Vagina (tissue), 2 donors: ENCODE data around the gene BET1.

Source experiments
- POLR2A ChIP-seq, 2 donors: fragments of 450-650 bp; IDR thresholded peaks; one replicate each; pipeline ENCODE4 v1.6.1; 2017; ENCODE audit warnings: antibody characterized with exemption in 2 of 2, mild to moderate bottlenecking in 2 of 2, moderate library complexity in 2 of 2
- TF ChIP-seq, protein P1 (sequence below), 3 experiments: fragments of 450-650 bp in 2 of 3; fragments of 200-600 bp in 1 of 3; sonication (generic) in 1 of 3; IDR thresholded peaks; one replicate each; pipeline ENCODE4 v1.5.1; 2017 to 2019; ENCODE audit warnings: antibody characterized with exemption in 3 of 3, mild to moderate bottlenecking in 2 of 3, moderate library complexity in 2 of 3

DNA sequence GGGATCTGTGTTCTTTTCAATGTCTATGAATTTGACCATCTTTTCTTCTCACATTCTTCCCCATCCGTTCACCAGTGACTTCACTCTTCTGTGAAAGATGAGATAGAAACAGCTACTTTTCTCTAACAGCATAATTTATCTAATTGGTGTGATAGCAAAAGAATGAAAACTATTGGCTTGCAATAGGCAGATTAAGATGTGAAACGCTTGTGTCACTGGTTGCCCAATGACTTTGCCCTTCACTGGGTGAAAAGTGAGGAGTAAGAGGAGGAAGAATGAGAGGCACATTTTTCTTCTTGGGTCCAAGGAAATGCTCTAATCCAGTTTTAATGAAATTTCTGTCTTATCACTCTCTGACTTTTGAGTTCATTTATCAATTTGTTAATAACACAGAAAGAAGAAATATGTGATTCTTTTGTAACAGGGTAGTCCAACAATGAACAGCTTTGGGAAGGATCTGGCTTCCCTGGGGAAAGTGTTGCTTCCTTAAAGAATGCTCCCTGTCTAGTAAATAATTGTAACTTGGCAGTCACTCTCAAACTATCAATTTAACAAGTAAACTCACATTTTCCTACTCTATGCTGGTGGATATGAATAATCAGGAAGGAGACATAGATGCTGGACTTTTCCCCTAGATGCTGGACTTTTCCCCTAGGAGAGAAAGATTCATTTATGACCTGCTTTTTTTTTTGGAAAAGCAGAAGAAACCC is 35.1 kb downstream of the BET1 start:
- TF ChIP-seq, protein P1, sequence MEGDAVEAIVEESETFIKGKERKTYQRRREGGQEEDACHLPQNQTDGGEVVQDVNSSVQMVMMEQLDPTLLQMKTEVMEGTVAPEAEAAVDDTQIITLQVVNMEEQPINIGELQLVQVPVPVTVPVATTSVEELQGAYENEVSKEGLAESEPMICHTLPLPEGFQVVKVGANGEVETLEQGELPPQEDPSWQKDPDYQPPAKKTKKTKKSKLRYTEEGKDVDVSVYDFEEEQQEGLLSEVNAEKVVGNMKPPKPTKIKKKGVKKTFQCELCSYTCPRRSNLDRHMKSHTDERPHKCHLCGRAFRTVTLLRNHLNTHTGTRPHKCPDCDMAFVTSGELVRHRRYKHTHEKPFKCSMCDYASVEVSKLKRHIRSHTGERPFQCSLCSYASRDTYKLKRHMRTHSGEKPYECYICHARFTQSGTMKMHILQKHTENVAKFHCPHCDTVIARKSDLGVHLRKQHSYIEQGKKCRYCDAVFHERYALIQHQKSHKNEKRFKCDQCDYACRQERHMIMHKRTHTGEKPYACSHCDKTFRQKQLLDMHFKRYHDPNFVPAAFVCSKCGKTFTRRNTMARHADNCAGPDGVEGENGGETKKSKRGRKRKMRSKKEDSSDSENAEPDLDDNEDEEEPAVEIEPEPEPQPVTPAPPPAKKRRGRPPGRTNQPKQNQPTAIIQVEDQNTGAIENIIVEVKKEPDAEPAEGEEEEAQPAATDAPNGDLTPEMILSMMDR (IDR thresholded peaks at IDR 0.05) = no peak
- TF ChIP-seq POLR2A (IDR thresholded peaks at IDR 0.05) = no peak
